Mesendoderm (in vitro differentiated cells): Measurements from ENCODE around the gene LRRC7.

Source experiments
- DNase-seq: peaks from one replicate; pipeline ENCODE4 v3.0.0; 2013
- H2AK5ac ChIP-seq: 2 replicates; pipeline ENCODE4 v1.6.1; 2013; ENCODE audit warnings: low read length, inconsistent platforms
- H2BK120ac ChIP-seq: 2 replicates; pipeline ENCODE4 v1.6.1; 2013; ENCODE audit warnings: low read depth, mild to moderate bottlenecking, low read length, moderate library complexity, mixed read lengths
- H2BK15ac ChIP-seq: replicated peaks from 2 replicates; pipeline ENCODE4 v1.6.1; 2013; ENCODE audit warnings: low read depth, mild to moderate bottlenecking, moderate library complexity
- H2BK5ac ChIP-seq: 2 replicates; pipeline ENCODE4 v1.6.1; 2013; ENCODE audit warnings: low read length, inconsistent platforms
- H3K18ac ChIP-seq: 2 replicates; pipeline ENCODE4 v1.6.1; 2013; ENCODE audit warnings: mild to moderate bottlenecking, low read length, mixed read lengths
- H3K23ac ChIP-seq: one replicate; pipeline ENCODE4 v1.6.1; 2013; ENCODE audit warnings: low read length
- H3K27ac ChIP-seq: 2 replicates; pipeline ENCODE4 v1.5.1; 2013; ENCODE audit warnings: low read depth, mild to moderate bottlenecking, inconsistent platforms, low read length, moderate library complexity
- H3K27me3 ChIP-seq: 2 replicates; pipeline ENCODE4 v1.6.1; 2013; ENCODE audit warnings: low read length, control low read depth, mild to moderate bottlenecking, inconsistent platforms; ENCODE audit not compliant: insufficient read depth, poor library complexity
- H3K36me3 ChIP-seq: 2 replicates; pipeline ENCODE4 v1.6.1; 2013; ENCODE audit warnings: low read length, inconsistent platforms; ENCODE audit not compliant: control insufficient read depth, insufficient read depth
- H3K4ac ChIP-seq: one replicate; pipeline ENCODE4 v1.6.1; 2013; ENCODE audit warnings: low read depth, mild to moderate bottlenecking, low read length, moderate library complexity
- H3K4me1 ChIP-seq: 2 replicates; pipeline ENCODE4 v1.6.1; 2013; ENCODE audit warnings: low read depth, low read length, inconsistent platforms; ENCODE audit not compliant: control insufficient read depth
- H3K4me2 ChIP-seq: 2 replicates; pipeline ENCODE4 v1.6.1; 2013; ENCODE audit warnings: low read length
- H3K4me3 ChIP-seq: 2 replicates; pipeline ENCODE4 v1.5.1; 2013; ENCODE audit warnings: mild to moderate bottlenecking, low read length
- H3K56ac ChIP-seq: one replicate; pipeline ENCODE4 v1.6.1; 2013; ENCODE audit warnings: low read length
- H3K79me1 ChIP-seq: 2 replicates; pipeline ENCODE4 v1.6.1; 2013; ENCODE audit warnings: low read length, inconsistent platforms
- H3K79me2 ChIP-seq: 2 replicates; pipeline ENCODE4 v1.6.1; 2013; ENCODE audit warnings: mild to moderate bottlenecking, low read length; ENCODE audit not compliant: control insufficient read depth, insufficient read depth
- H3K9ac ChIP-seq: 2 replicates; pipeline ENCODE4 v1.6.1; 2013; ENCODE audit warnings: low read length, inconsistent platforms
- H4K5ac ChIP-seq: one replicate; pipeline ENCODE4 v1.6.1; 2013; ENCODE audit warnings: low read length
- H4K8ac ChIP-seq: one replicate; pipeline ENCODE4 v1.6.1; 2013; ENCODE audit warnings: low read depth, mild to moderate bottlenecking, control low read depth, low read length, moderate library complexity
- WGBS: extraction: QIAGEN DNeasy Blood & Tissue Kit; methylation state at CpG from one replicate; pipeline ENCODE4 v1.1.7; 2013; ENCODE audit warnings: low lambda C conversion rate, missing lambda C conversion rate; ENCODE audit not compliant: insufficient coverage; ENCODE audit errors: extremely low coverage; 5-methylcytosine and 5-hydroxymethylcytosine counted together

Gene LRRC7

DNA sequence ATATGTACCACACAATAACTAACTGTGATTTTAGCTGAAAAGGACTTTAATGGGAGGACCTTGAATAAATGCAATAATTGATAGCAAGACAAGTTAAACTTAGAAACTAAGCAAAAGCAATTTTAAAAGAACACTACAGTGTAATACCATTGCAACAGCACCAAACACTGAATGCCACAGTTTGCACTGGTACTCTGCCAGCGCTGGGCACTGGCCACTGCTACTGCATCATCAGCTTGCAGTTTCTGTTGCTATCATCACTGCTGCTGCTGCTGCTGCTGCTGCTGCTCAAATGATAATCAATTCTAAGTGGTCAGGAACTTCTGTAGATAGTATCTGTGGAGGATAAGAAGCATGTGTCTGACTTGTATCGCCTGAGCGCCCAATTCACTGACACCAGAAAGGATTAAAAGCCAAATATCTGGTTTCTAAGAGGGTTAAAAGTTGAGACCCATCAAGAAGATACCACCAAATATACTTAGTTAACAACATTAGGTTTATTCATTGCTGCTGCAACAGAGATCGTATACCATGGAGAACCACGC lies 330.8 kb downstream of the LRRC7 start:
- H2BK15ac ChIP-seq = no peak overlapping the region
- H3K36me3 ChIP-seq = no peaks in the 10 kb centered on the region
- H4K5ac ChIP-seq = no peak overlapping the region
- H3K56ac ChIP-seq = no peak overlapping the region
- DNase-seq = no peak
- H3K9ac ChIP-seq = no peak overlapping the region
- no peak overlapping the region for H4K8ac ChIP-seq
- no peaks in the 10 kb centered on the region for H3K4me1 ChIP-seq
- no peak overlapping the region for H3K27ac ChIP-seq
- no peaks in the 10 kb centered on the region for H3K79me1 ChIP-seq
- no peak overlapping the region for H3K4me3 ChIP-seq
- no peaks in the 10 kb centered on the region for H3K79me2 ChIP-seq
- H3K4ac ChIP-seq = no peak overlapping the region
- no peak overlapping the region for H3K18ac ChIP-seq
- no peak overlapping the region for H2AK5ac ChIP-seq
- no peaks in the 10 kb centered on the region for H3K27me3 ChIP-seq
- no peak overlapping the region for H2BK5ac ChIP-seq
- H2BK120ac ChIP-seq = no peak overlapping the region
- H3K23ac ChIP-seq = no peak overlapping the region
- H3K4me2 ChIP-seq = no peak overlapping the region
- WGBS = no CpG with 5 or more reads among the region's 5 CpGs

GRCh38 chr1:69911301-69911801 lies 343.6 kb downstream of the LRRC7 start:
- DNase-seq = no peak
- H3K4ac ChIP-seq = no peak overlapping the region
- WGBS = no CpG with 5 or more reads among the region's 1 CpG
- H2AK5ac ChIP-seq = no peak overlapping the region
- H3K27me3 ChIP-seq = no peaks in the 10 kb centered on the region
- H3K4me2 ChIP-seq = no peak overlapping the region
- no peak overlapping the region for H2BK5ac ChIP-seq
- no peak overlapping the region for H3K56ac ChIP-seq
- H3K4me3 ChIP-seq = no peak overlapping the region
- no peaks in the 10 kb centered on the region for H3K4me1 ChIP-seq
- H4K8ac ChIP-seq = no peak overlapping the region
- H3K36me3 ChIP-seq = no peaks in the 10 kb centered on the region
- H2BK120ac ChIP-seq = no peak overlapping the region
- no peak overlapping the region for H2BK15ac ChIP-seq
- no peak overlapping the region for H3K27ac ChIP-seq
- H4K5ac ChIP-seq = no peak overlapping the region
- no peaks in the 10 kb centered on the region for H3K79me1 ChIP-seq
- no peaks in the 10 kb centered on the region for H3K79me2 ChIP-seq
- H3K23ac ChIP-seq = no peak overlapping the region
- no peak overlapping the region for H3K9ac ChIP-seq
- H3K18ac ChIP-seq = no peak overlapping the region

DNA sequence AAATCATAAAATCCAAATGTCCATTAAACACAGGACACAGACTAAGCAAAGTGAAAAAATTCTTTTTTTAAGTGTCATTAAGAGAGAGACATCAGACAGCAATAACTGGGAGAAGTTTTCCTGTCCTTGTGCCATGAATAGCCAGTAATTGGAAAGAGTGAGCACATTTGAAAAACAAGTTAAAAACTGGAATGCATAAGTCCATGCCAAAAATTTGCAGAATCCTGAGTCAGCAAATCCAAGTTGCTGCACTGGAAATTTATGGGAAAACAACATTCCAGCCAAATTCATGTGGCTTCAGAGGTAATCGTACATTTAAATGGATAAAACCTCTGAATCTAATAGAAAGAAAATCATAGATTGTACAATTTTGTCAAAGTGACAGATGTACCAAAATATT lies 346.3 kb downstream of the LRRC7 start:
- Histone ChIP-seq H2BK5ac (no peak overlapping the region), H4K8ac (no peak overlapping the region), H3K4me1 (no peaks in the 10 kb centered on the region), H3K23ac (no peak overlapping the region), H3K4me2 (no peak overlapping the region), H2BK120ac (no peak overlapping the region), H3K27me3 (no peaks in the 10 kb centered on the region), H3K79me2 (no peaks in the 10 kb centered on the region), H4K5ac (no peak overlapping the region), H2AK5ac (no peak overlapping the region), H2BK15ac (no peak overlapping the region), H3K9ac (no peak overlapping the region), H3K56ac (no peak overlapping the region), H3K18ac (no peak overlapping the region), H3K27ac (no peak overlapping the region), H3K79me1 (no peaks in the 10 kb centered on the region), H3K4ac (no peak overlapping the region), H3K36me3 (no peaks in the 10 kb centered on the region), H3K4me3 (no peak overlapping the region)
- WGBS = no CpG with 5 or more reads among the region's 1 CpG
- DNase-seq = no peak

DNA sequence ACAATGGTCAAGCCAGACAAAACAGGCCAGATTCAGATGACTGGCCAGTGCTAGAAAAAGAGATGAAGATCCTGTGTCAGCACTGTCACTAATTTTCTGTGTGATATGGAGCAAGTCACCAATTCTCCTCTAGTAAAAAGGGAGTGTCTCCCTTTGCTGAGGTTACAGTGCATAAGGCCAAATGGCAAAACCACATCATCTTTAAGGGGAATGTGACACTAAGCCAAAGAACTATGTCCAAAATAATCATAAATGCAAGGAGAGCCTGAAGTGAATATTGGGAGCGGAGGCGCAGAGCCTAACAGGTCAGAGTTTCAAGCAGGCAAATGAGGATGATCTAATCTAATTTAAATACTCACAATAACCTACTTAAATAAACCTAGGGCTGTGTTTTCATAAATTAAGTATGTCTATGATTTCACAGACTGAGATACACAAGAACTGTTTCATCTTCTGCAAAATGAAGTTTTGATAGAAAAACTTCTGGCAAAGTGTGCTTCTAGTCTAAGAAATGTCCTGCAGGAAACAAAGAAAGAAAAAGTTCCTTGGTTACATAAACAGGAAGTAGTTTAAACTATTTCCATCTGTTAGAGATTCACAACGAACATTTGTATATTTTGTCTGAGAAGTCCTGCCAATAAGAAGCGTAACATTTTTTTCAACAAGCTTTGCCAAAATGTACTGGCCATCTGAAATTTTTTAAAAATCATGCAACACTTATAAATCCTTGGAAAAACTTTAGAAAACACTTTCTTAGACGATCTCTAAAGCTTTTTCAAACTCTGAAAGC lies 347.4 kb downstream of the LRRC7 start:
- H3K9ac ChIP-seq = no peak overlapping the region
- no CpG with 5 or more reads among the region's 5 CpGs for WGBS
- no peak overlapping the region for H3K23ac ChIP-seq
- H3K79me1 ChIP-seq = no peaks in the 10 kb centered on the region
- no peak for DNase-seq
- H3K18ac ChIP-seq = no peak overlapping the region
- H4K8ac ChIP-seq = no peak overlapping the region
- H3K4me3 ChIP-seq = no peak overlapping the region
- H3K56ac ChIP-seq = no peak overlapping the region
- H3K79me2 ChIP-seq = no peaks in the 10 kb centered on the region
- no peaks in the 10 kb centered on the region for H3K36me3 ChIP-seq
- H2AK5ac ChIP-seq = no peak overlapping the region
- H2BK120ac ChIP-seq = no peak overlapping the region
- H4K5ac ChIP-seq = no peak overlapping the region
- no peaks in the 10 kb centered on the region for H3K4me1 ChIP-seq
- no peak overlapping the region for H3K4me2 ChIP-seq
- H3K27ac ChIP-seq = no peak overlapping the region
- H2BK5ac ChIP-seq = no peak overlapping the region
- H3K4ac ChIP-seq = no peak overlapping the region
- no peaks in the 10 kb centered on the region for H3K27me3 ChIP-seq
- H2BK15ac ChIP-seq = no peak overlapping the region

- Histone ChIP-seq H3K27ac (no peak overlapping the region), H3K4ac (no peak overlapping the region), H3K56ac (no peak overlapping the region), H3K4me3 (no peak overlapping the region), H2BK15ac (no peak overlapping the region), H3K36me3 (no peaks in the 10 kb centered on the region), H4K8ac (no peak overlapping the region), H3K27me3 (no peaks in the 10 kb centered on the region), H2BK120ac (no peak overlapping the region), H3K18ac (no peak overlapping the region), H3K9ac (no peak overlapping the region), H3K23ac (no peak overlapping the region), H3K4me2 (no peak overlapping the region), H3K79me1 (no peaks in the 10 kb centered on the region), H3K4me1 (no peaks in the 10 kb centered on the region), H3K79me2 (no peaks in the 10 kb centered on the region), H4K5ac (no peak overlapping the region), H2BK5ac (no peak overlapping the region), H2AK5ac (no peak overlapping the region)
- no peak for DNase-seq
- no CpG with 5 or more reads among the region's 36 CpGs for WGBS
Observed at GRCh38 chr1:69919129-69919921, 351.6 kb downstream of the LRRC7 start.
